GM04504 (cell line): ENCODE data around the gene HMBS.
"Not testable (repeated sequence)": the region's sequence is repeated elsewhere in the genome, so short reads cannot be mapped to it uniquely, and the experiment has no call there.

Experiments used
- DNase-seq: peaks from one replicate; pipeline ENCODE4 v3.0.0-alpha.2; 2012; ENCODE audit warnings: low read depth

HMBS gene

DNA sequence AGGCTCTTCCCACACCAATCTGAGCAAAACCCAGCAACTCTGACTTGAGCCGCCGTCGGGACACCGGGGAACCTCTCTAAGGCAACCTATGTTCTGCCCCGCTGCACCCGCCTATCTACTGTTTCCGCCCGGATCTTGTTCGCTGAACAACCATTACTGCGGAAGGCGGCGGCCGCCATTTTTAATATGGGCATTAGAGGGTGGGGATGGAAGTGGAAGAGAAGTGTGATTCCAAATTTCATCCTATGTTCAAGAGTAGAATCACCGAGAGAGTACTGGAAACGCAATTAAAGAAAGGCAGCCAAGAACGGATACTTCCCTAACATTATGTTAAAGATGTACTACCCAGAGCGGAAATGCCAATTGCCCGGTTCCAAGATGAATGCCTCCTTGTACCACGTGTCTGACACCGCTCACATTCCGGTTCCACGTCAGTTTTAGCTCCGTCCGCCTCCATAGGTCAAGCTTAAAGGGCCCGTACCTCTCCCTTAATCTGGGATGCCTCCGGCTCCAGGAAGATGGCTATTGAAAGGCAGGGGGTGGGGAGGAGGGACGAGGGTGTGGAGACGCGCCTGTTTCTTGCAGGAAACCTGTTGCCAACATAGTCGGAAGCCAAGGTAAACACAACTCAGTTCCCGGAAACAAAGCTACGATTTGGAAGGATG, 17.2 kb downstream of the HMBS start, which contains the start of gene DPAGT1:
Gene DPAGT1, minus strand, starts transcription at position 95 of the 665 bp plus-strand sequence. CDS start 198 bp downstream, outside the sequence.
- peak; percentile 92 for DNase-seq

DNA sequence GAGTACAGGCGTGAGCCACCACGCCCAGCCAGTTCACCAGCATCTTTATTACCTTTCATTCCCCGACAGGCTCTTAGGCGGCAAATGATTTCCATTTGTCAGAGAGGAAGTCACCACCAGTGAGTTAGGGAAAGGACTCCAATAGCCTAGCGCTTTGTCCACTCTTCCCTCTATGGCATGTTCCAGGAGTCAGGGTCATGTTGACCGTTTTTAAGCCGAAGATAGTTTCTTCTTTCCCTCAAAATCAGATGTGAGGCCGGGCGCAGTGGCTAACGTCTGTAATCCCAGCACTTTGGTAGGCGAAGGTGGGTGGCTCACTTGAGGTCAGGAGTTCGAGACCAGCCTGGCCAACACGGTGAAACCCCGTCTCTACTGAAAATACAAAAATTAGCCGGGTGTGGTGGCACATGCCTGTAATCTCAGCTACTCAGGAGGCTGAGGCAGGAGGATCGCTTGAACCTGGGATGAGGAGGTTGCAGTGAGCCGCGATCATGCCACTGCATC, 18.5 kb downstream of the HMBS start:
- not testable (repeated sequence) for DNase-seq

DNA sequence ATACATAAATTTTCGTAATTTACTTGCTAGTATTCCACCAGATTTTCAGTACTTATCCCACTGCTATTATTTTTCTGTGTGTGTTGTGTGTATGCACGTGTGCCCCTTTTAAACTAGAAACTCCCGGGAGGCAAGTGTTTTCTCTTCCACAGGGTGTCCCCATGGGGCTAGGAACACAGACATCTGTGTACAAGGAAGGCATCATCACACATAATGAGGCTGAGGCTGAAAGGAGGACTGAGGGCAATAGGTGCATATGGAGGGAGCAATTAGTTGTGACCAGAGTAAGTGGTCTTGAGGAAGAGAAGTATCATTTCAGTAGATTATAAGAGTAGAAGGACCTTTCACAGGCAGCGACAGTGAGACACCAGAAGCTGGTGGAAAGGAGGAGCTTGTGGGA, 19.1 kb downstream of the HMBS start:
- DNase-seq: no peak

DNA sequence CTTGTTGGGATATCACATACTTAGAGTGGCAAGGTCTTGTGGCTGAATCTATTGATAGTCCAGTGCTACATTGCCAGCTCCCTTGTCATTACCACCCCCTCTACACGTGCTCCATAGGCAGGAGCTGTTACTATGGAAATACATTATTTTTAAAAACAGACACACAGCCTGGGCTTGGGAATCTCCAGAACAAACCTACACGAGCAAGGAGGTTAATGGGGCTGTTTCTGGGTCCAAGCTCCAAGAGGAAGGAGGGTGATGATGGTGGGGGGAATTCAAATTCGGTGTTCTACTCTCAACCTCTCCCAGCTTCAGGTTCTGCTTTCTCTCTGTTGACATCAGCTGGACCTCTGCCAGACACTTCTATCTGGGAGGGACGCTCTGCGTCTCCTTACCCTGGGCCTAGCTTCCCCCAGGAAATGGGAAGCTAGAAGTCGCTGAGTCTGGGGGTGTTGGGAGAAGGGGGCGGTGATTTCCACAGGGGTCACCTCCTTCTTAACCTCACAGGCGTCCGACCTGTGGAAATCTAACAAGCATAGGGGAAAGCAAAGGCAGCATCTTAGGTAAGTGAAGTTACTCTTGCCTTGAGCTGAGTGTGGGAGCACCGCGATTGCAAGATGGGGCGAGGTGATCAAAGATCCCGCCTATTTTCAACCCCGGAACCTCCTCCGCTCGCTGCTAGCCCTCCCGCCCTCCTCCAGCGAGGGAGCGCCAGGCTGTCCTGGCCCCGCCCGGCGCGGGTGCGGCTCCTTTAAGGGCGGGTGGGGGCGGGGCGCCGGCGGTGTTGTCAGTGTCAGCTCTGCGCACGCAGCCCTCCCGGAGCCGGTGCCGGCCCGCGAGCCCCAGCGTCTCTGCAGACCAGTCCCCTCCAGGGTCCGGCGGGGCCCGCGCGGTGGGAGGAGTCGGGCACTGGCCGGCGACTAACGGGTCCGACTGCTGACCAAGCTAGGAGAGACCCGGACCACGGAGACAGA, 22.2 kb downstream of the HMBS start, which contains the start of gene C2CD2L:
Gene C2CD2L, plus strand, starts transcription at position 781 of the 974 bp plus-strand sequence. CDS start 398 bp downstream, outside the sequence.
- peak; percentile 80 for DNase-seq

DNA sequence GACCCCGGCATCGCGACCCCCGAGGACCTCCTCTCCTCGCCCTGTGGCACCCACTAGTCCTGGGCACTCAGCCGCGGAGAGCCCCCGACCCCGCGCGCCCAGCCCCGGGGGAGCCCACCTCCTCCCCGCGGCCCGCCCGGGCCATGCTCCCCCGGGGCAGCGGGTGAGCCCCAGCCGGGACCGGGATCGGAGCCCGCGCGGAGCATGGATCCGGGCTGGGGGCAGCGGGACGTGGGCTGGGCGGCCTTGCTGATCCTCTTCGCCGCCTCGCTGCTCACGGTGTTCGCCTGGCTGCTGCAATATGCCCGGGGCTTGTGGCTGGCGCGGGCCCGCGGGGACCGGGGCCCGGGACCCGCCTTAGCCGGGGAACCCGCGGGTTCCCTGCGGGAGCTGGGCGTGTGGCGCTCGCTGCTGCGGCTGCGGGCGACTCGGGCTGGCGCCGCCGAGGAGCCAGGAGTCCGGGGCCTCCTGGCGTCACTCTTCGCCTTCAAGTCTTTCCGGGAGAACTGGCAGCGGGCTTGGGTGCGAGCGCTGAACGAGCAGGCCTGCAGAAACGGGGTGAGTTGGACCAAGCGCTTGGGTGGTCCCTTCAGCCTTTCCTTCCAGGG, 23.0 kb downstream of the HMBS start:
- no peak for DNase-seq

DNA sequence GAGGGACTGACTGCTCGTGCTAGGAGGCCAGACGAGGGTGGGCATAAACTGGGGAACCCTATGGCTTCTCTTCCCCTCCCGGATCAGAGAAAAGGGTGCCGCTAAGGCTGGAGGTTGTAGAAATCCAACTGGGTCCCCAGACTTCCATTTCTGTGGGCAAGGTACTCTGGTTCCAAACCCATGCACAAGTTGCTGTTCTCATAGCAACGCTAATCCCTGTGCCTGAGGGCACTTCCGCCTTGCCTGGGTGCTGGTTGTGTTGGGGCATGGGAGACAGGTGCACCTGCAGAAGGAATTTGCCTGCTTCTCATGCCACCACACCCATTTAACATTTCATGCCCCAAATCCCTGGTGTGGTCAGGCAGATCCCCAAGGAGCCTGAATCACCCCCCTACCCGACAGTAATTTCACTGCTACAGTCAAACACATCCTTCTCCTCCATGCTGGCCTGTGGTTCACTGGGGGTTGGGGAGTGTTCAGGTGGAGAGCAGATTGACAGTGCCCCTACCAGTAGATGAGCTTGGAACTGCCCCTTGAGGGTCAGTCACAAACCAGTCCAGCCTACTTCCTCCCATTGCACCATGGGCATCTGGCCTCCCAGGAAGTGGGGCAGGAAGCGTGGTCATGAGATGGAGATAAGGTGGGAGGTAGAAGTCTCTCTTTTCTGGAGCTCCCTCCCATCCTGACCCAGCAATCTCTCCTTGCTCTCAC, 23.6 kb downstream of the HMBS start:
- DNase-seq: no peak

DNA sequence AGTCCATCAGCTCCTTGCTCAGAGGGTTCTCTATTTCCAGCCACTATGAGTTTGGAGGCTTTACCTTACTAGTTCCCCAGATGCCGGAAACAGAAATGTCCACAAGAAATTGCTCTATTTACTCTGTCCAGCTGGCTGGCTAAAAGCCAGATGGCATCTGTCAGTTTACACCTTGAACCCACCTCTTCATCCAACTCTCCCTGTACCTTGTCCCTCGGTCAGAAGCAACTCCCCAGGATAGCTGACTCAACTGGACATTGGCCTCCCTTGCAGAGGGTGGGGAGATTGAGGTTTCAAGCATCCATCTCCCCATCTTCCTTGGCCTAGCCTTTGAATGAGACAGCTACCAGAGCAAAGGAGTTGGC, 24.2 kb downstream of the HMBS start:
- no peak for DNase-seq

DNA sequence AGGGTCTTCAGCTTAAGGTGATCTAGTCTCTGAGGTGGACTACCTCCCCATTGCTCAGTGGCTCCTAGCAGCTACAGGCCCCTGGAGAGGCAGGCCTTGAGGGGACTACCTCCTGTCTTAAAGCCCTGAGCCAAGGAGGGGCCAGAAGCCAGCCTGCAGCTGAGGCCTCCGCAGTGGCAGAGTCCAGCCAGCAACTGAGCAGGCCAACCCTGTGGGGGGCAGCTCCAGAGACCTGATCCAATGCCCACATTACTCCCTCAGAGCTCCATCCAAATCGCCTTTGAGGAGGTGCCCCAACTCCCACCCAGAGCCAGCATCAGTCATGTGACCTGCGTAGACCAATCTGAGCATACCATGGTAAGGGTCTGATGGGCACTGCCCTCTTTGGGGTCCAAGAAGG, 25.2 kb downstream of the HMBS start:
- DNase-seq: no peak

DNA sequence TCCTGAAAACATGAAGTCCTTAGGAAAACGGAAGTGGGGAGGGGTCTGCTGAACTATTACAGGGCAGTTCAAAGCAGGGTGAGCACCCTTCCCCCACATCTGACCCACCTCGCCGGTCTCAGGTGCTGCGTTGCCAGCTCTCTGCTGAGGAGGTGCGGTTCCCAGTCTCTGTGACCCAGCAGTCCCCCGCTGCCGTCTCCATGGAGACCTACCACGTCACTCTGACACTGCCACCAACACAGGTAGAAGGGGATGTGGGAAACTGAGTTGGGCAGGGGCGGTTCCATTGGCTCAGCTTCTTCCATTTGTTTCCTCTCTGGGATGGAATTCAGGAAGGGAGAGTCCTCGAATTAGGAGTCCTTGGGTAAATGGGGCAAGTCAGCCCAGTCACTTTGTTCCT, 25.8 kb downstream of the HMBS start:
- no peak for DNase-seq

DNA sequence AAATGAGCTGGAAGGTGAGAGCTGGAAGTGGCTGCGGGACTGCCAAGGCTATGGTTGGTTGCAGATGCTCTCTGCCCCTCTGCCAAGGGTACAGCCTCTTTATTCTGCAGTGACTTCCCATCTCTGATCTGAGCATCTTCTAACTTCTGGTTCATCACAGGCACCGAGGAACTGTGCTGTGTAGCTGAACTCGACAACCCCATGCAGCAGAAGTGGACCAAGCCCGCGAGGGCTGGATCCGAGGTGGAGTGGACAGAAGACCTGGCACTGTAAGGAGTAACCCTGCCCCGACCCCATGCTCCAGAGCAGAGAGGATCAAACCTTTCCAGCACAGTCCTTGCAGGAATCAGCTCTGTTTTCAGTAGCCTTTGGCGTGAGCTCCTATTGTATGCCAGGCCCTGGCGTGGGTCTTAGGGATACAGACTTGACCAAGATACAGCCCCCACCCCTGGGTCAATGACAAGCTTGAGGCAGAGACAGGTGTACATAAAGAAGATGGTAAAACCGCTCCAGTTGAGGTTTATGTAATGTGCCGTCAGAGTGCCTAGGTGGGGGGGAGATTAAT, 26.8 kb downstream of the HMBS start:
- DNase-seq: no peak

DNA sequence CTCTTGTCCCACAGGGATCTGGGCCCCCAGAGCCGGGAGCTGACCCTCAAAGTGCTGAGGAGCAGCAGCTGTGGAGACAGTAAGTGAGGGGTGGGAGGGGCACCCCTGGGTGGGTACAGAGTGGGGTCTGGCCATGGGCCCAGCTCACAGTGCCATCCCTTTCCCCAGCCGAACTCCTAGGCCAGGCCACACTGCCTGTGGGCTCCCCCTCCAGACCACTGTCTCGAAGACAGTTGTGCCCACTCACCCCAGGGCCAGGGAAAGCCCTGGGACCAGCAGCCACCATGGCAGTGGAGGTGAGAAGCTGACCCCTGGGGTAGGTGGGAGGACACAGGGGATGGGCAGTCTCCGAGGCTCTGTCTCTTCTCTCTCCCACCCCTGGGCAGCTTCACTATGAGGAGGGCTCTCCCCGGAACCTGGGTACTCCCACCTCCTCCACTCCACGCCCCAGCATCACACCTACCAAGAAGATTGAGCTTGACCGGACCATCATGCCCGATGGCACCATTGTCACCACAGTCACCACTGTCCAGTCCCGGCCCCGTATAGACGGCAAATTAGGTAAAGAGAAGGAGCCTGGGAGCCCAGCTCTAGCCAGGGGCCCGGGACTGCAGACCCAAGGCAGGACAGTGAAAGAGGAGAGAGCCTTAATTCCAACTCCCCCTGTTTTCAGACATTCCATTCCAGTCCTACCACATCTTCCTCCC, 27.8 kb downstream of the HMBS start:
- DNase-seq: no peak

DNA sequence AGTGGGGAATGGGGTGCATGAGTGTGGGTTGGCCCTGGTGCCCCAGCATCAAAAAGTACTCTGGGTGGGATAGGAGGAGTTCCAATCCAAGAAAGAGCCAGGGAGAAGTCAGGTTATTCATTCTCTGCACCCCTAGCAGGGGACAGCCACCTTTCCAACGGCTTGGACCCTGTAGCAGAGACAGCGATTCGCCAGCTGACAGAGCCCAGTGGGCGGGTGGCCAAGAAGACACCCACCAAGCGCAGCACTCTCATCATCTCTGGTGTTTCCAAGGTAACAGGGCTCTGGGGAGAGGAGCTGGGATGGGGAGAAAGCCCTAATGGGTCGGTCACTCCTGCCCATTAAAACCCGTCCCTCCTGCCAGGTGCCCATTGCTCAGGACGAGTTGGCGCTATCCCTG, 29.0 kb downstream of the HMBS start:
- DNase-seq: no peak

DNA sequence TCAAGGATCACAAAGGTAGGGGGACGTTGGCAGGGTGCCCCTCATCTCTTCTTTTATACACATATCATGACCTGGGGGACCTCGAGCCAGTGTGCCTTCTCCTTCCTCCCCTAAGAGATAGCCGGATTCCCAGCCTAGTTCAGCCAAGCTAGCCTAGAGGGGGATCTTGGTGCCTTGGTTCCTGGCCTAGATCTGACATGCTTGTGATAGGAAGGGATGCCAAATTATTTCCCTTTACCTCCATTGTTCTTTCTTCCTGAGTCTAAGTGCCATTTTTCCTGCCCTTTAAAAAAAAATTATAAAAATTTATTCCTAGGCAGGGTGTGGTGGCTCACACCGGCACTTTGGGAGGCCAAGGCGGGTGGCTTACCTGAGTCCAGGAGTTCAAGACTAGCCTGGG, 29.7 kb downstream of the HMBS start:
- DNase-seq: no peak

DNA sequence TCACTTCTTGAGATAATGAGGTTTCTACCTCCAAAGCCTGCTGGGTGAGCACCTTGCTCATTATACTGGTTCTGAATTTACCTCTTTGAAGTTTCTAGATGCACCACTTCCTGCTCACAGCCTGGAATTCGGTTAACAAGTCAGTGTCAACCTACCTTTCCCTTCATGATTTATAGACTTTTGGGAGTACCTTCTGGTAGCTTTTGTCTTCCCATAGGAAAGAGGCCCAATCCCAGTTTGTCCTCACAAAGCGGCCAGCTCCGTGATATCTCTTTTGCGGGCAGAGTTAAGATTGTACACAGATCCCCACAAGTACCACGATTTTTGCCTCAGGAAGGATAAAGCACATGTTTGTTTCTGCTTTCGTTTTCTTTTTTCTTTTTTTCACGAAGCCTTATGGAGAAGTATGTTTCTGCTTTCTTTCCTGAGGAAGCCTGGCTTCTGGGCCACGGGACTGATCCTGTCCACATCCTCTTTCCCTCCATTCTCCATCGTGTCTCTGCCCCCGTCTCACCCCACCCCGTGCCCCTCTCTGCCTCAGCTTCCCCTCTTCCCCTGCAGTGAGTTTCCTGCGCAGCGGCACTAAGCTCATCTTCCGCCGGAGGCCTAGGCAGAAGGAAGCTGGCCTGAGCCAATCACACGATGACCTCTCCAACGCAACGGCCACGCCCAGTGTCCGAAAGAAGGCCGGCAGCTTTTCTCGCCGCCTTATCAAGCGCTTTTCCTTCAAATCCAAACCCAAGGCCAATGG, 31.0 kb downstream of the HMBS start:
- DNase-seq: no peak

DNA sequence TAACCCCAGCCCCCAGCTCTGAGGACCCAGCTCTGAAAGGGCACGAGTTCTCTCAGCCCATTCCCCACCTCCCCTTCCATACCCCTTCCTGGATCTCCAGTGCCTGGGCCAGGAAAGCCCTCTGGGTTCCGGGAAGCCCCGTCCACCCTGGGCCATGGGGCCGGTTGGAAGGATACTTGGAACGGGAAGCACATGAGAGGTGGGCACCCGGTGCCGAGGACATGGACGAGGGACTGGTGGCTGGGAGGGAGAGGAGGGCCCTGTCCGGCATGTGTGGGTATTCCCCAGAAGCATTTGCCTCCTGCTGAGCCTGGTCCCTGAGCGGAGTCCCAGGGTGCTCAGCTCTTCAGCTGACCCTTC, 31.5 kb downstream of the HMBS start:
- no peak for DNase-seq

DNA sequence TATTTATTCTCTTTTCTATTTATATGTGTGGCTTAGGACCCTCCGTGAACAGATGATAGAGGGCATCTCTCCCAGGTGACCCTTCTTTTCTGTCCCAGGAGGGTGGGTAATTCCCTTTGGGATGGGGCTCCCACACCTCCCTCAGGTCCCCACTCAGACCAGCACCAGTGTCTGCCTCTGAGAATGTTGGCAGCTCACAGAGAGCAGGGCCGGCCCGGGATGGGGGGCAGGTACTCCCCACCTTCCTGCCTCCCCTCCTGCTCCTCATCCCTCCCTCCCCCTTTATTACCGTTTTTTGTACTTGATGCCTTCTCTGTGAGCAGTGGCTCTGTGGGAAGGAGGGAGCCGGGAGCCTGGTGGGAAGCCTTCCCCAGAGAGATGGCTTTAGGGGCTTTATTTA, 31.9 kb downstream of the HMBS start:
- DNase-seq: no peak

DNA sequence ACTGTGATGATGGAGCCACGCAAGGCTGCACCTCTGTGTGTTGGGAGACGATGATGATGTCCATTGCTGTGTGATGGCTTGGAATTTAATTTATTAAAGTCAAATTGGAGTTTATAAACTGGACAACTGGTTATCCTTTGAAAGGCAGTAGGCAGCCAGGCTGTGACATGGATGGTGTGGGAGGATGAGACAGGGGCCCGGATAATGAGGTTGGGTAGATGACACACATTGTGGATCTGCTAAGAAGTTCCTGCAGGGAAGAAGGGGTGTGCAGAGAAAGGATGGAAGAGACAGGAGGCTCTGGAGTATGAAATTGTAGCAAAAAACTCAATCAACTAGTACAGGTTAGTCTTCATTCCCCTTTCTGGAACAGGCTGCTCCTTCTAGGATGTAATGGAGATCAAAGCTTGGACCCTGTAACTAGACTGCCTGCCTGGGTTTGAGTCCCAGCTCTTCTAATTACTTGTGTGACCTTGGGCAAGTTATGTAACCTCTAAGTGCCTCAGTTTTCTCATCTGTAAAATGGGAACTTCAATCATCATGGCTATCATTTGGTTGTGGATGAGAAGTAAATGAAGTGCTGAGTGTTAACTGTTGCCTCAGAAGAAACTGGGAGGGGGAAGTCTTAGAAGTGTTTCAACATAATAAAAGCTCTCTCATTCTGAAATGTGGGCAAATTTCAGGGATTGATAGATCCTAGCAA, 32.5 kb downstream of the HMBS start:
- DNase-seq: no peak

DNA sequence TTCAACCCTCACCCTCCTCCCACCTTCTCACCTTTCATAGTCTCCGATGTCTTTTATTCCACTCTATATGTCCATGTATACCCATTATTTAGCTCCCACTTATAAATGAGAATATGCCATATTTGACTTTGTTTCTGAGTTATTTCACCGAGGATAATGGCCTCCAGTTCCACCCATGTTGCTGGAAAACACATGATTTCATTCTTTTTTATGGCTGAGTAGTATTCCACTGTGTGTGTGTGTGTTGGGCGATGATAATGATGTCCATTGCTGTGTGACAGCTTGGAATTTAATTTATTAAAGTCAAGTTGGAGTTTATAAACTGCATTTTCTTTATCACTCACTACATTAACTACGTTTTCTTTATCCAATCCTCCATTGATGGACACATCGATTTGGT, 33.5 kb downstream of the HMBS start:
- no peak for DNase-seq

DNA sequence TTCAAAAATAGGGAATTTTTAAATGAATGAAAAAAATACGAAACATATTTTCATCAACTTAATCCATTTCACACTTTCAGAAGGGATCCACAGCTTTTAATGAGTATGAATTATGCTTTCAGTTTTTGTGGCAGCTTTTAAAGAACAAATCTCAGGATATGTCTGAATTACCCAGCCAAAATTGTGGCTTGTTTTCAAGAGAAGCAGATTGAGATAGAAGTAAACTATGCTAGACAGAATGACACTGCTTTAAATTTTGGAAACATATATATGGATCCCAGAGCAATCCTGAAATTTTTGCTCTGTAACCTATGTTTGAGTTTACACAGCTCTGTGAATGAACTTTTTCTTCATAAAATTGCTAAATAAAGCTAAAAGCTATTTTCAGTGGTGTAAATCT, 34.3 kb downstream of the HMBS start:
- DNase-seq: no peak

DNA sequence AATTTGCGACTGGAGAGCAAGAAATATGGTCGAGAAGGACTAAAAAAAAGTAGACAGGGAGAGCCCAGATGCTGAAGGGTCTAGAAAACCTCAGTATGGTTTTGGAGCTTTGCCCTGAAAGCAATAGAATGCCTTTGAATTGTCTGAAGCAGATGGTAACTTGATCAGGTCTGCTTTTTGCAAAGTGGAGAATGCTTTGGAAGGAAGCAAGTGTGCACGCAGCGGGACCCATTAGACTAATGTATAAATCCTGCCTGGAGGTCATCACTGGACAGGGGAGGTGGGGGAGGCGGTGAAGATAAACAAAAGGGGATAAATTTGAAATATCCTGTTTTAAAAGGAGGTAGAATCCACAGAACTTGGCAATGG, 35.9 kb downstream of the HMBS start:
- DNase-seq: no peak
